NCI-H2227 (cell line): Measurements from ENCODE around the gene RGS7BP.

Source experiments
- DNase-seq: peaks from one replicate; lab custom pipeline; 2025; ENCODE audit not compliant: unreplicated experiment; lab: John Stamatoyannopoulos, UW

The RGS7BP gene

DNA sequence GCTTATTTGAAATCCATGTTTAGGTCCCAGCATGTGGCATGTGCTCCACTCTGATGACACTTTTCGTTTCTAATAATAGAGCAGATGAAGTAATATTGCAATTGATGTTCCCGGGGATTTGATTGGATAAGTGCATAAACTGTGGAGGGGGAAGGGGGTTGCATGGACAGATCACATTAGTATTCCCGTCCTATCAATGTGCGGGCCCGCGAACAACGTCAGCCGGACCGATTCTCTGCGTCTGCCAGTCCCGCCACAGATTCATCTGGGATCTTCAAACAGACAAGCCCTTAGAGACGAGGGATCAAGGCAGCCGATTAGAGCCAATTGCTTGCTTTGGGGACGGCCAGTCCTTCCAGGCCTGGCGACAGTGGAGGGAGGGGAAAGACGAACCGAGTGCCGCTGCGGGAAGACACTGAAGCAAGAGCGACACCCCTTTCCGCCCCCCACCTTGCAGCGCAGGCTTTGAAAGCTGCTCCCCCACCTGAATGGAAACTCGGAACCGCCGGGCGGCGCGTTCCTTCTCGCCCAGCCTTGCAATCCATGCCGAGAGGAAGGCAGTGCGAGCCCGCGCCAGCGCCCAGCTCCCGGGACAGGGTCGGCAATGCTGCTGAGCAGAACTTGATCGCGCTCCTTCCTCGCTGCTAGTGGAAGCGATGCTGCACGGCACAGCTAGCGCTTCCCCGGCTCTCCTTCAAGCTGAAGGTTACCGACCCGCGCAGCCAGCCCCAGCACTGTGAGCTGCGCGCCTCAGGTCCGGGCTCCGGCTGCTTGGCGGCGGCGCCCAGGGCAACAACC, at the start of gene RGS7BP:
Gene RGS7BP (plus strand): TSS at position 247 of the 798 bp plus-strand sequence. CDS start 610 bp downstream, outside the sequence.
- peak; percentile 76 for DNase-seq

GRCh38 chr5:64457846-64458245, 48.0 kb upstream of the RGS7BP start:
- DNase-seq = no peak

GRCh38 chr5:64458948-64459347, 46.9 kb upstream of the RGS7BP start:
- no peak for DNase-seq

GRCh38 chr5:64462391-64462790, 43.4 kb upstream of the RGS7BP start:
- no peak for DNase-seq

DNA sequence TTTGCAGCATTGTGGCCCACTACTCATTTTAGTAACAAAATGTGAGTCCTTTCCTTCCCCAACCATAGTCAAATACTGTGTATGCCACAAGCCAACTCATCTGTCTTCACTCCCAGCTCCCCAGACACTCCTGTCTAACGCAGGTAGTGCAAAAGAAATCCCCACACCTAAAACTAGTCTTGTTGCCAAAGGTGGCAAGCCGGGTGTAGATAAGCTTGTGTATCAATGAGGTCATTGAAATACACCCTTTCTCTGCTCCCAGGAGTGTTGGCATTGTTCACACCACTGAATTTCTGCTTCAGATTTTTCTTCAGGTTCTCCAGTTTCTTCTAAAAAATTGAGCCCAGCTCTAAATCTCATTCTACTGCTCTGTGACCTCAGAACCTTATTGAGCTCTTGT, 19.7 kb upstream of the RGS7BP start:
- DNase-seq = no peak

GRCh38 chr5:64487283-64487682, 18.5 kb upstream of the RGS7BP start:
- DNase-seq = no peak

- no peak for DNase-seq
Measured at GRCh38 chr5:64489857-64490256, 16.0 kb upstream of the RGS7BP start.

- no peak for DNase-seq
Measured at GRCh38 chr5:64497386-64497785, 8.4 kb upstream of the RGS7BP start.

DNA sequence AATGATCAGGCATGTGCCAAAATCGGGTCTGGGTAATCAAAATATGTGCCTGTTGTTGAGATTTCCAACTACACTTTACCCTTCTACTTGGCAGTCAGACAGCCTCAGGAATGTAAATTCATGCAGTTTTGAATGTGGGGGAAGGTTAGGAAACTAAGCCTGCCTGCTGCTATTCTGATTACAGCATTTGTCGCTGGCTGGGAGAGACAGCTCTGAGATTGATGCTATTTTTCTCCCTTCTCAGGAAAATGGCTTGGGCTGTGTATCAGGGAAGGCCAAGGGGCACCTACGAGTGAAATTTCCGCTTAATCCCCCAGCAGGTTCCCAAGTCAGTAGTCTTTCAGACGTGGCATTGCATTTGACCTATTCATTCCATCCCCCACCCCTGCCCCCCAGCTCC, 3.6 kb upstream of the RGS7BP start:
- peak; percentile 84 for DNase-seq

- DNase-seq = peak; percentile 50
Measured at GRCh38 chr5:64506567-64507263, 900 bp downstream of the RGS7BP start.

GRCh38 chr5:64507264-64507605, 1.4 kb downstream of the RGS7BP start:
- DNase-seq = no peak

DNA sequence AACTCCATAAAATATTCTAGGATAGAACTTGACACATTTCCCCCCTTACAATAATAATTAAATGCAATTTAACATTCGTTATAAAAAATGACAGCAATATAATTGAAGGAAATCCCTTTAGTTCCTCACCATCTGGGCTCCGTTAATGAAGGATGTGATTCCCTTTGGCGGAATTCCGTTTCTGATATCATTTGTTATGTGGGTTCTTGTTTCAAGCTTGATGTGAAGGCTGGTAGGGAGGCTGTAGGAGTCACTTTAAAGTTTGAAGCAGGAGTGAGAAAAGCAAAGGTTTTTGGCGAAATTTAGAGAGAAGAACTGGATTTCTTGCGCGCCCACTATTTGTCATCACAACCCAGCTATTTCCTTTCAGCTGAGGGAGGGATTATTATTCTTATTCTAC, 4.0 kb downstream of the RGS7BP start:
- no peak for DNase-seq

DNA sequence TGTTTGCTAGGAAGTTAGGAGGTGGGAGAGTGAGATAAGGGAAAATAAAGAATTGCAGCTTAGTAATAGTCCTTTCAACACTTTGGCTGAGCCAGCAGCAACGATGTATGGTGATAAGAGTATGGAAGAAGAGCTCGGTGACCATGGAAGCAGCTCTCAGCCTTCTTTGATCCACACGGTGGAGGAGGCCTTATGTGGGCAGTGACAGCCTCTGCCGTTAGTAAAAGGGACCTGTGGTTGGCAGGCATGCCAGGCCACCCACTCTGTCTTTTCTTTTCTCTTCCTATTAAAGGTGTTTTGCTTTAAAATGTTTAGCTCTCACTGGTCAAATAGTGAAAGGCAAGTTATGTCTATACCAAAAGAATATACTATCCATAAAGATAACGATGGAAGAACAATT, 7.7 kb downstream of the RGS7BP start:
- no peak for DNase-seq

DNA sequence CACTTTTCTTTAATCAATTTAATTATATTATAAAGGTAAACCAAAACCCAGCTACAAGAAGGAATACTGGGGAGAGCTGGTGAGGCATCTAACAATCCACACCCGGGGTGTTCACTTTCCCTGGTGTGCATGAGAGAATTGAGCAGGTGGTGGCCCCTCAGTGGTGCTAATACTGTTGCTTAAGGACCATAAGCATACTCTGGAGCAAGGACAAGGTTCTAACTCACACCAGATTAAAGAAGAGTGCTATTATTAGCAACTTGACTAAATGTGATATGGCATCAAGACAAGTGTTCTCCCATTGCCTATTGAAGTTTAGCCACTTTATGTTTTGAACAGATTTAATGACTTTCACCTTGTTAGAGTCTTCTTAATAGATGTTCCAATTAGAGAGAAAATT, 8.8 kb downstream of the RGS7BP start:
- DNase-seq = no peak

GRCh38 chr5:64516216-64516615, 10.4 kb downstream of the RGS7BP start:
- DNase-seq = no peak

DNA sequence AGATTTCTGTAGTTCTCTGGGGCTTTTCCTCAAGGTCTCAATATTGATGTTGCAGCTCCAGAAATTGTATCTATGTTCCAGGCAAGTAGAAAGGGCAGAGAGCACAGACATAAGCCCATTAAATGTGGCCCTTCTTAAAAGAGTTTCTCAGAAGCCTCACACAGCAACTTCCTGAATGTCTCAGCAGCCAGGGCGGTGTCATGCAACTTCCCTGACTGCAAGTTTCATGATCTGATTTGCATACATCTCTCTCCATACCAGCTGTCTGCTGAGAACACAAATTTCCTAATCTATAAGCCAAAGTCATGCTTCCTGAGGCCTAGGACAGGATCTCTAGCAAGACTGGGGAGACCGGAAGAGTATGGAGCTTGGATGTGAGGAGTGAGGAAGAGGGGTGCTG, 13.0 kb downstream of the RGS7BP start:
- no peak for DNase-seq

- DNase-seq = no peak
Measured at GRCh38 chr5:64519263-64519662, 13.4 kb downstream of the RGS7BP start.

- DNase-seq = peak; percentile 2
Measured at GRCh38 chr5:64526734-64527439, 21.1 kb downstream of the RGS7BP start.

- no peak for DNase-seq
Measured at GRCh38 chr5:64530076-64530475, 24.3 kb downstream of the RGS7BP start.

GRCh38 chr5:64532212-64532611, 26.4 kb downstream of the RGS7BP start:
- no peak for DNase-seq

GRCh38 chr5:64532657-64533056, 26.8 kb downstream of the RGS7BP start:
- no peak for DNase-seq

DNA sequence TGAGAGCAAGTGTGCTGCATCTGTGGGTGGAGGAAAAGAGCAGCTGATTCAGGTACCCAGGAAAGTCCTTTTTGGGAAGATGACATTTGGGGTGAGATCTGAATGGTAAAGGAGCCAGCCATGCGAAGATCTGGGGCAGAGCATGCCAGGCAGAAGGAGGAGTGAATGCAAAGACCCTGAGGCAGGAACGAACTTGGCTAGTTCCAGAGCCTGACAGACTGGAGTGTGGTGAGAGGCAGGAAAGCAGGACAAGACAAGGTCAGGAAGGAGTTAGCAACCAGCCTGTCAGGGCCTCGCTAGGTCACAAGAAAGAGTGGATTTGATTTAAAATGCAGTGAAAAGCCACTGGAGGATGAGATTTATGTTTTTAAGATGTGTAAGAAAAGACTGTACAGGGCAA, 28.2 kb downstream of the RGS7BP start:
- no peak for DNase-seq
